GM12878 (cell line): Measurements from ENCODE around the gene JUN. TPM values are rescaled to one million over a fixed set of nuclear protein-coding genes. Genes with fewer than 3 reads are reported as not detected.

Experiments
- BHLHE40 ChIP-seq, 2 experiments: fragments of 450-650 bp in 1 of 2; IDR thresholded peaks; 2 replicates each; pipeline ENCODE4 v1.6.1; 2011 to 2017; ENCODE audit warnings: low read depth in 2 of 2, borderline replicate concordance in 1 of 2, improper control_type of control experiment in 1 of 2, low read length in 1 of 2, mild to moderate bottlenecking in 1 of 2
- CBX3 ChIP-seq: fragments of 200-600 bp; sonication (generic); IDR thresholded peaks from 2 replicates; pipeline ENCODE4 v1.6.1; 2016; ENCODE audit warnings: low read depth, borderline replicate concordance
- CEBPB ChIP-seq, 2 experiments: fragments of 150-350 bp in 1 of 2; IDR thresholded peaks; 2 replicates each; pipeline ENCODE4 v1.6.1; 2012 to 2014; ENCODE audit warnings: low read depth in 2 of 2, low read length in 2 of 2, borderline replicate concordance in 1 of 2, inconsistent platforms in 1 of 2
- CEBPZ ChIP-seq: fragments of 150-350 bp; IDR thresholded peaks from 2 replicates; pipeline ENCODE4 v1.6.1; 2016; ENCODE audit warnings: low read depth, low read length
- CUX1 ChIP-seq: IDR thresholded peaks from 2 replicates; pipeline ENCODE4 v1.6.1; 2012; ENCODE audit warnings: improper control_type of control experiment, low read depth, low read length; ENCODE audit not compliant: insufficient replicate concordance
- MLLT1 ChIP-seq: fragments of 450-650 bp; IDR thresholded peaks from 2 replicates; pipeline ENCODE4 v1.6.1; 2016; ENCODE audit warnings: mild to moderate bottlenecking
- NBN ChIP-seq: fragments of 450-650 bp; IDR thresholded peaks from 2 replicates; pipeline ENCODE4 v1.6.1; 2016
- POLR2AphosphoS5 ChIP-seq: IDR thresholded peaks from 2 replicates; pipeline ENCODE4 v1.6.1; 2011; ENCODE audit warnings: mild to moderate bottlenecking, low read length, inconsistent platforms
- RAD21 ChIP-seq: IDR thresholded peaks from 2 replicates; pipeline ENCODE4 v1.6.1; 2011; ENCODE audit warnings: mild to moderate bottlenecking, low read depth, low read length, moderate library complexity; ENCODE audit not compliant: insufficient read depth
- RB1 ChIP-seq: fragments of 450-650 bp; formaldehyde crosslinking; IDR thresholded peaks from 2 replicates; pipeline ENCODE4 v1.6.1; 2017; ENCODE audit warnings: mild to moderate bottlenecking, borderline replicate concordance
- polyA plus RNA-seq, 11 experiments: library from polyadenylated mRNA; depleted of rRNA in 4 of 11; unstranded in 6 of 11; stranded (reverse) in 5 of 11; fragments of >200 nt; fragmentation: Nextera tagmentation in 4 of 11; fragmentation: Illumina TruSeq in 1 of 11; extraction: Ambion mirVana in 4 of 11; extraction: Trizol in 1 of 11; gene quantifications; 1 replicate in 1 of 11; 2 replicates in 10 of 11; pipeline versions ENCODE4 v1.2.1 to v1.2.3, GENCODE V29; 2011 to 2016; ENCODE audit warnings: inconsistent platforms in 2 of 11, missing spikeins in 2 of 11, low read depth in 1 of 11
- total RNA-seq, 4 experiments: library from RNA; depleted of rRNA in 3 of 4; stranded (reverse); fragments of >200 nt in 3 of 4; fragmentation: Illumina TruSeq in 1 of 4; extraction: Trizol in 1 of 4; gene quantifications; 2 replicates each; pipeline versions ENCODE4 v1.2.1 to v1.2.3, GENCODE V29; 2013 to 2021
- TF ChIP-seq, protein P1 (sequence below): fragments of 150-350 bp; IDR thresholded peaks from 2 replicates; pipeline ENCODE4 v1.6.1; 2014; ENCODE audit warnings: mild to moderate bottlenecking, low read depth, low read length
- TF ChIP-seq, protein P2 (sequence below): fragments of 450-650 bp; IDR thresholded peaks from 2 replicates; pipeline ENCODE4 v1.6.1; 2017; ENCODE audit warnings: mild to moderate bottlenecking, moderate library complexity

Gene JUN
- total and polyA plus RNA-seq, 10 of the 15 experiments (the other 5 are each of a cell fraction or from before 2014, with no cell fraction given) = 0.18 to 8.4 (median 2.8) TPM

DNA sequence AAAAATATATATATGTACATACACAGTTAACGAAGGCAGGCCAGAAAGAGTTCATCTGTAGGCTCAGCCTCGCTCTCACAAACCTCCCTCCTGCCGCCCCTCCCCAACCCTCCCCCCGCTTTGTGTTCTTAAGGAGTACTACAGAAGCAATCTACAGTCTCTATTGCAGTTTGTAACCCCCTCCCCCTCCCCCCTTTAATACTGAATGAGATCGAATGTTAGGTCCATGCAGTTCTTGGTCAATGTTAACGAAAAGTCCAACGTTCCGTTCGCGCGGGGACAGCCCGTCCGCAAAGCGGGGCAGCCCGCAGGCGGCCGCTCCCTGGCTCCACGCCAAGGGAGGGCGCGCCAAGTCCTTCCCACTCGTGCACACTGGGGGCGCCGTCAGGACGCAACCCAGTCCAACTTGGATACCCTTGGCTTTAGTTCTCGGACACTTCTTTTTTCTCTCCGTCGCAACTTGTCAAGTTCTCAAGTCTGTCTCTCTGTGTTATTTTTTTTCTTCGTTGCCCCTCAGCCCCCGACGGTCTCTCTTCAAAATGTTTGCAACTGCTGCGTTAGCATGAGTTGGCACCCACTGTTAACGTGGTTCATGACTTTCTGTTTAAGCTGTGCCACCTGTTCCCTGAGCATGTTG, 2.2 kb downstream of the JUN start (continued):
- TF ChIP-seq CUX1 (no peak), CBX3 (no peak), MLLT1 (no peak), POLR2AphosphoS5 (peak; percentile 80), NBN (0 out of 2 replicates have a peak, but pooled peaks have one; percentile 38), BHLHE40 (IDR thresholded peaks at IDR 0.05; ENCODE audit: borderline replicate concordance in 1 of 2, low read depth in 2 of 2, low read length in 1 of 2) (peak; percentile 45 to 67; a peak in 3 of 4 replicates), RAD21 (peak; percentile 46), CEBPB (IDR thresholded peaks at IDR 0.05; ENCODE audit: borderline replicate concordance in 1 of 2, low read depth in 2 of 2, low read length in 2 of 2) (no peak), RB1 (no peak), CEBPZ (no peak)
- TF ChIP-seq, protein P1, sequence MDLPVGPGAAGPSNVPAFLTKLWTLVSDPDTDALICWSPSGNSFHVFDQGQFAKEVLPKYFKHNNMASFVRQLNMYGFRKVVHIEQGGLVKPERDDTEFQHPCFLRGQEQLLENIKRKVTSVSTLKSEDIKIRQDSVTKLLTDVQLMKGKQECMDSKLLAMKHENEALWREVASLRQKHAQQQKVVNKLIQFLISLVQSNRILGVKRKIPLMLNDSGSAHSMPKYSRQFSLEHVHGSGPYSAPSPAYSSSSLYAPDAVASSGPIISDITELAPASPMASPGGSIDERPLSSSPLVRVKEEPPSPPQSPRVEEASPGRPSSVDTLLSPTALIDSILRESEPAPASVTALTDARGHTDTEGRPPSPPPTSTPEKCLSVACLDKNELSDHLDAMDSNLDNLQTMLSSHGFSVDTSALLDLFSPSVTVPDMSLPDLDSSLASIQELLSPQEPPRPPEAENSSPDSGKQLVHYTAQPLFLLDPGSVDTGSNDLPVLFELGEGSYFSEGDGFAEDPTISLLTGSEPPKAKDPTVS = no peak
- TF ChIP-seq, protein P2, sequence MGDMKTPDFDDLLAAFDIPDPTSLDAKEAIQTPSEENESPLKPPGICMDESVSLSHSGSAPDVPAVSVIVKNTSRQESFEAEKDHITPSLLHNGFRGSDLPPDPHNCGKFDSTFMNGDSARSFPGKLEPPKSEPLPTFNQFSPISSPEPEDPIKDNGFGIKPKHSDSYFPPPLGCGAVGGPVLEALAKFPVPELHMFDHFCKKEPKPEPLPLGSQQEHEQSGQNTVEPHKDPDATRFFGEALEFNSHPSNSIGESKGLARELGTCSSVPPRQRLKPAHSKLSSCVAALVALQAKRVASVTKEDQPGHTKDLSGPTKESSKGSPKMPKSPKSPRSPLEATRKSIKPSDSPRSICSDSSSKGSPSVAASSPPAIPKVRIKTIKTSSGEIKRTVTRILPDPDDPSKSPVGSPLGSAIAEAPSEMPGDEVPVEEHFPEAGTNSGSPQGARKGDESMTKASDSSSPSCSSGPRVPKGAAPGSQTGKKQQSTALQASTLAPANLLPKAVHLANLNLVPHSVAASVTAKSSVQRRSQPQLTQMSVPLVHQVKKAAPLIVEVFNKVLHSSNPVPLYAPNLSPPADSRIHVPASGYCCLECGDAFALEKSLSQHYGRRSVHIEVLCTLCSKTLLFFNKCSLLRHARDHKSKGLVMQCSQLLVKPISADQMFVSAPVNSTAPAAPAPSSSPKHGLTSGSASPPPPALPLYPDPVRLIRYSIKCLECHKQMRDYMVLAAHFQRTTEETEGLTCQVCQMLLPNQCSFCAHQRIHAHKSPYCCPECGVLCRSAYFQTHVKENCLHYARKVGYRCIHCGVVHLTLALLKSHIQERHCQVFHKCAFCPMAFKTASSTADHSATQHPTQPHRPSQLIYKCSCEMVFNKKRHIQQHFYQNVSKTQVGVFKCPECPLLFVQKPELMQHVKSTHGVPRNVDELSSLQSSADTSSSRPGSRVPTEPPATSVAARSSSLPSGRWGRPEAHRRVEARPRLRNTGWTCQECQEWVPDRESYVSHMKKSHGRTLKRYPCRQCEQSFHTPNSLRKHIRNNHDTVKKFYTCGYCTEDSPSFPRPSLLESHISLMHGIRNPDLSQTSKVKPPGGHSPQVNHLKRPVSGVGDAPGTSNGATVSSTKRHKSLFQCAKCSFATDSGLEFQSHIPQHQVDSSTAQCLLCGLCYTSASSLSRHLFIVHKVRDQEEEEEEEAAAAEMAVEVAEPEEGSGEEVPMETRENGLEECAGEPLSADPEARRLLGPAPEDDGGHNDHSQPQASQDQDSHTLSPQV = no peak
